GOT3 (cell line): ENCODE data around the gene SMYD2.

Experiments
- DNase-seq: peaks from one replicate; lab custom pipeline; 2025; ENCODE audit warnings: mixed read lengths; lab: John Stamatoyannopoulos, UW

The SMYD2 gene

DNA sequence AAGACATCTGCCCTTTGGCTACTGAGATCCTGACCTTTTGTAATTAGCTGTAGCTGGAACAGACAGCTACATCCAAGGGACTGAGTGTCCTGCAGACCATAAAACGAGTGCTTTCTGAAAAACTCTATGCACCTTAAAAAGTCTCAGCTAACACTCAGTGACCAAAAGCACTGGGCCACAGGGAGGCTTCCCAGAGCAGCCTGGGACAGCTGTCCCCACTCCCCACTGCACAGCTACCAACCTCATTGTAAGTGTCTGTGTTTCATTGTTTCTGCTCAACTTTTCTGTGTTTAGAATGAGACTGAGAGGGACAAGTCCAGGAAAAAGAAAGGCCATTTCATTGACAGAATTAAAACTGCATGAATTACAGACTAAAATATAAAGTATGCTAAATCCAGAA is 80.7 kb downstream of the SMYD2 start:
- DNase-seq = no peak

DNA sequence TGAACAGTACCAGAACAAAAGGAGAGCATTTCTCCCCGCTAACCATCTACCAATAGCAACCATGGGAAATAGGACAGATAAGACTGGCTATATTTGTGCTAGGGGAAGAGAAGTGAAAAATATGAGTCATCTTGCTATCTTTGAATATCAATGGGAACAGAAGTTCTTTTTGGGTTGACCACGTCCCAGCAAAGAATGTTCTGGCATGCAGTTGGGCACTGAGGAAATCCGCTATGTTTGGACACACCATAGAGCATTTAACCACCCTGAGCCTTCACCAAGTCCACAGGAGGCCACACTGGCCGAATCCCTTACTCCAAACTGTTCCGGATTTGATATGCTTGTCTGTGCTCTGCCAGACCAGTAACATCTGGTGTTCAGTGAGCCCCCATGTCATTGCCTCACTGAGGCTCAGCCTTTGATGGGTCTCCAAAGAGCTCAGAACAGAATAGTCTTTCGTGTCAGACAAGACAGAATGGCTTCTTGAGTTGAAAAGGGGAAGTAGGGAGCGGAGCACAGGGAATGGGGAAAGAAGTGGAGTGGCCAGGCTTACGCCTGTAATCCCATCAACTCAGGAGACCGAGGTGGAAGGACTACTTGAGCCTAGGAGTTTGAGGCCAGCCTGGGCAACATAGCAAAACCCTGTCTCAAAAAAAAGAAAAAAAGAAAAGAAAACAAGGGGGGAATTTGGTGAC is 81.4 kb downstream of the SMYD2 start:
- DNase-seq = no peak

DNA sequence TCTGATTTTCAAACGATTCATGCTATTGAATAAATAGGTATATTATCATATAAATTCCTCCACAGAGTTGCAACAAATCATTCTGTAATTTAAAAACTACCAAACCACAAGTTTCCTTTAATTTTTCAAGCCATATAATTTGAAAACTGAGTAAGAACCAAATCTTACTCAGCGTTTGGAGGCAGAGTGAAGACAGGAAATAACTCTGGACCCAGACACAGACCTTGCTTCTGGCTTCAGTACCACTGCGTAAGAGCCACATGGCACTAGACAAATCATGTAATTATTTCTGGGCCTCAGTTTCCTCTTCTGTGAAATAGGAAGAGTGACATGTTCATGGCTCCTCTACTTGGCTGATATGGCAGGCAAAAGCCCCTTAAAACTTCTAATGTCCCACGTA is 82.4 kb downstream of the SMYD2 start:
- no peak for DNase-seq

DNA sequence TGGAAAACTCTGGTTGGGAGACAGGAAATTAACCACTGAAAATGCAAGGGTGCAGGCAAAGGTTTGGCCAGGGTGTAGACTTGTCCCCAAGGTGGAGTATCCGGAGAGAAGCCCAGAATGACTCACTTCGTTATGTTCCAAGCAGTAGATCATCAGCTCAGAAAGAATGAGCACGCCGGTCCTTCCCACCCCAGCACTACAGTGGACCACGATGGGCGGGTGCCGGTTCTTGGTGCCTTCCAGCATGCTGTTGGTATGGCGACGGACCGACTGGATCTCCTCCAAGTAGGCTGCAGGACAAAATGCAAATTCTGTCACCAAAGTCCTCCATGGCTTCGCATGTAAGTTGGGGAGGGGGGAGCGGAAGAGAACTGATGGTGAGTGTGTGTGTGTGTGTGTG is 83.4 kb downstream of the SMYD2 start:
- no peak for DNase-seq

DNA sequence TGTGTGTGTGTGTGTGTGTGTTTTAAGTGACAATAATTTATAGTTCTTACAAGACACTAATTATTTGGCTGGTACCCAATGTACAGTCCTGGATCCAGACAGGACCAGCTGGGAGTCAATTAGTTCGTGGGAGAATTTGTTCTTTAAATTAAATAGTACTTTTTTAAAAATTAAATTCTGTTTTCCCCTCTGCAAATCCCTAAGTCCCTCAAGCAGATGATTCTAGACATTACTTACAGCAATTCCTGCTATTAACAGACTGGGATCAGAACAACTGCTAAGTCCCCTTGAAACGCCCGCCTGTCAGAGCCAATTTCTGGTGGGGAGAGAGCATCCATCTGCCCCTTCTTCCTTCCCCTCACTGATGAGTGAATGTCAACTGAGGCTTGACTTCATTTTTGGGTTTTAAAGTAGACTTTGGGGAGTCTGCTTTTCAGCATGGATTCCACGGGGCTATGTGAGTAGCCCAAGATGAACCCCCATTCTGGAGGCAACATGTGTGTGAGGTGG is 83.9 kb downstream of the SMYD2 start:
- no peak for DNase-seq

DNA sequence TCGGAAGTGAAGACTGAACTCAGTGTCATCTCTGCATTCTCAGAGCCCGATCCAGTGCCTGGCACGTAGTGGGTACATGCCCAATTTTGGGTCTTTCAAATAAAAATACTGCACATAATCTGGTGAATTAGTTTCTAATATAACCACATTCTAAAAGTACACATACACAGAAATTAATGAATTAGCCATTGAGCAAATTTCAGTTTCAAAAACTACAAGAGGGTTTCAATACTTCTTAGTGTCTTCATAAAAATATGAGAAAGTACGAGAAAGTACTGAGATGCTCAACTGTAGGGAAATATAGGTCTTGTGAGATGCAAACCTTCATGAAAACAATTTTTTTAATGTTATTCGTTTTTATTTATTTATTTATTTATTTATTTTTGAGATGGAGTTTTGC is 86.9 kb downstream of the SMYD2 start:
- no peak for DNase-seq

DNA sequence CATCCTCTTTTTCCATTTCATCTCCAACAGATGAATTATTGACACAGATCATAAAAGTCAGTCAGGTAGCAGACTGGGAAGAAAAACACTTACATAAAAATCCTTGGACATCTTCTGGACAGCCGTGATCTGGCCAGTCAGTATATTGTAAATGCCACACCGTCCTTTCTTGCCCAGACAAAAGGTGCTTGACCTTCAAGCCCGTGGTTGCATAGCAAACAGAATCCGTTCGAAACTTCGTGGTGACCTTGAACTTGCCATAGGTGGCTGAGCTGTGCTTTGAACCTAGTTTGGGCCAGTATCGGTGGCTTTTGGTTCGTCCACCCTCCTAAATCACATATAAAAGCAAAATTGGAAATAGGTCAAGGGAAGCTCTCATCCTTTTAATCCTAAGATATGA is 88.4 kb downstream of the SMYD2 start:
- DNase-seq = no peak

DNA sequence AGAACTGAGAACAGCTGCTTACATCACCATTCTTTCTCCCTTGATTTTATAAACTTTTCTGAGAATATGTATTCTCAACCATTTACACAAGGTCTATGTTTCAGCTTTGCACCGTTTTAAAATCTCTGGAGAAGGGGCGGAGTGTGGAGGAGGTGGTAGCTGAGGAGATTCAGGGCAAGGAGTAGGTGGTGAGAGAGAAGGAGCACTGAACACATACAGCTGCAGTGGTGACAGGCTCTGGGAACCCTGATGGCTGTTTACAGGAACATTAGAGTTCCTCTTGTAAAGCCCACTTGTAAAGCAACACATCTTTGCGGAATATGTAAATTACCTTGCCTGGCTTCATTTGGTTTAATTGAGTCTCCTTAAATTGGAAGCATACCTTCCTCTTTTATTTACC is 89.7 kb downstream of the SMYD2 start:
- no peak for DNase-seq

DNA sequence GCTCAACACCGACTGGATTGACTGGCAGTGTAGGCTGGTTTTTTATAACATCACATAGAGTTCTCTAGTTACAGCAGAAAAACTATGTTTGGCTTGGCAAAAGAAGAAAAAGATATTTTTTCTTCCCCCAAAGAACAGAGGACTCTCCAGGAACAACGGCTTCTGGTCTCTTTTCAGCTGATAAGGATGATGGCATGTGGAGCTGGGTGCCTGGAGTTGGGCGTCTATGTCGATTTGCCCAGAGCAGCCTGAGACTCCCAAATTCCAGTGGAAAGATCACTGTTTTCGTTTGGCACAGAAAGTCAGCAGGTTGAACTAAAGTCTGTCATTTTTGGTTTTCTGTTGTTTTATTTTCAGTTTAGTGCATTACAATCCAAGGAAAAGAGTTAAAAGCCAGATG is 91.1 kb downstream of the SMYD2 start:
- DNase-seq = no peak

DNA sequence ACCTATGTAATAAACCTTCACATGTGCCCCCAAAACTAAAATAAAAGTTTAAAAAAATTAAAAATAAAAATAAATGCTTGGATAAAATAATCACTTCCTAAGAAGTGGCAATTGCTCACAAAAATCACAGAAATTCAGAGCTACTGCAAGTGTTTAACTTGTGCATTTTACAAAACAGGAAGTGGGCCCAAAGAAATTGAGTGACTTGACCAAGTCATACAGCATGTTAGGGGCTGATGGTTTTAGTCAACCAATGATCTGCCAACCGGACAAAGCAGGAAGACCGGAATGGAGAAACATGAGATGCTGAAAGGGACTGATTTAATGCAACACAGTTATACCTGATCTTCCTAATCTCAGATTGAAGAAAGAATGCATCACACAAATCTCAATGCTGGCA is 96.5 kb downstream of the SMYD2 start:
- no peak for DNase-seq

DNA sequence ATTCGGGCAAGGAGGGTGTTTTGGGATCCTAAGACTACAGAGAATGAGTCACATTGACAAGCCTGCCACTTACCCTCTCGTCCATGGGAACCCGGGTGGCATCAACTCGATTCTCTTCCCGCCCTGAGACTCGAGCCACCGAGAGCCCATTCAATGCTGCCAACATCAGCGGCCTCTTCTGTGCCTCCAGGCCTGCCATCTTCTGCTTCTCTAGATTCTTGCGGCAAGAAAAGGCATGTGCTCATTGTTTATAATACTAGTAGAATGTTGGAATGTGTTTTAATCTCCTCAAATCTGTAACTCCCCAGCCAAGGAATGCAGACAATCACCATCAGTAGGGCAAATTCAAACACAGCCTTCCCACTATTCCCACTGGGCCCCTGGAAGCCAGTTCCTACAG is 96.9 kb downstream of the SMYD2 start:
- no peak for DNase-seq

DNA sequence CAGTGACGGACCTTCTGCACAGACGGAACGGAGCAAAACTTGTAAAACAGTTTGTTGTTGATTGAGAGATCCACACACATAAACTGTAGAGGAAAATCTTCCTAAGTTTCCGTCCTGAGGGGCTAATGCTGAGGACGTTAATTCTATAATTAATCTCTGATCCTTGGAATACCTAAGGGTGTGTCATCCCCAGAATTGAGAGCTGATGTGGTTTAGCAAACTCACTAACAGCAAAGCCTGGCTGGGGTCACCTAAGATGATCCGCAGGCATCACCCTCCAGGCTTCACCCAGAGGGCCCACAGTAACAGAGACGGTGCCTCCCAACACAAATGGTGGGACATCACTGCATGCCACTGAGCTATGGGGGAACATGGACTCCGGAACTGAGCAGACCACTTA is 97.5 kb downstream of the SMYD2 start:
- no peak for DNase-seq

DNA sequence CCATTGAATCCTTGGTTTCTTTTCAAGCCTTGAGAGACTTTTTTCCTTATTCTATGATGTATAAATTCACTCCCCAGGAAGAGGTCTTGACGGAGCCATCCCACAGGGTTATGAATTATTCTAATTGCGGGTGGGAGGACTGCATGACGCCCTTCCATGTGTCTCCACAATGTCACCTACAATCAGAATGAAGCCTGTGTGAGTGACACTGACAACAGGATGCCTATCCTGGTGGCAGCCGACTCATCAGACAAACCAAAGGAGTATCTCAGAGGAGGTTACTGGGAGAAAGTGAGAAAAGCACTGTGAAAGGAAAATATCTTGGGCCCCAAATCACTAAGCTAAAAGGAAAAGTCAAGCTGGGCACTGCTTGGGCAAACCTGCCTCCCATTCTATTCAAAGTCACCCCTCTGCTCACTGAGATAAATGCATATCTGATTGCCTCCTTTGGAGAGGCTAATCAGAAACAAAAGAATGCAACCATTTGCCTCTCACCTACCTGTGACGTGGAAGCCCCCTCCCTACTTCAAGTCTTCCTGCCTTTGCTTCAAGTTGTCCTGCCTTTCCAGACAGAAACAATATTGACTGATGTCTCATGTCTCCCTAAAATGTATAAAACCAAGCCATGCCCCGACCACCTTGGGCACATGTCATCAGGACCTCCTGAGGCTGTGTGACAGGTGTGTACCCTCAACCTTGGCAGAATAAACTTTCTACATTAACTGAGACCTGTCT is 98.4 kb downstream of the SMYD2 start:
- DNase-seq = no peak

DNA sequence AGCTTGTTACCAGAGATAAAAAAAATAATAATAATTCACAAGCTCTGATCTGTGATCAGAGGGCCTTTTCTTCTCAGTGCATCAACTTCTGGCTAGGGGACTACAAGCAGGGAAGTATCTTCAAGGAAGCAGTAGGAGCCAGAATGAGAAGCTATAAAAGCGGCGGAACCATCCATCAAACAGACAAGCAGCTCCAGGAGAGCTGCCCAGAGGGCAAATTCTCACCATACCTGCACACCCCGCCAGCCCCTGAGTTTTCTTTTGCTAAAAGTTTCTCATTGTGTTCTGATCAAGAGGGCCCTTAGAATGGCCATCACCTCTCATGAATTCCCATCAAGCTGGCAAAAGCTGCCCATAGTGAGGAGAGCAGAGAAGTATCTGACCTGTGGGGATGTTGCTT is 99.4 kb downstream of the SMYD2 start:
- no peak for DNase-seq

DNA sequence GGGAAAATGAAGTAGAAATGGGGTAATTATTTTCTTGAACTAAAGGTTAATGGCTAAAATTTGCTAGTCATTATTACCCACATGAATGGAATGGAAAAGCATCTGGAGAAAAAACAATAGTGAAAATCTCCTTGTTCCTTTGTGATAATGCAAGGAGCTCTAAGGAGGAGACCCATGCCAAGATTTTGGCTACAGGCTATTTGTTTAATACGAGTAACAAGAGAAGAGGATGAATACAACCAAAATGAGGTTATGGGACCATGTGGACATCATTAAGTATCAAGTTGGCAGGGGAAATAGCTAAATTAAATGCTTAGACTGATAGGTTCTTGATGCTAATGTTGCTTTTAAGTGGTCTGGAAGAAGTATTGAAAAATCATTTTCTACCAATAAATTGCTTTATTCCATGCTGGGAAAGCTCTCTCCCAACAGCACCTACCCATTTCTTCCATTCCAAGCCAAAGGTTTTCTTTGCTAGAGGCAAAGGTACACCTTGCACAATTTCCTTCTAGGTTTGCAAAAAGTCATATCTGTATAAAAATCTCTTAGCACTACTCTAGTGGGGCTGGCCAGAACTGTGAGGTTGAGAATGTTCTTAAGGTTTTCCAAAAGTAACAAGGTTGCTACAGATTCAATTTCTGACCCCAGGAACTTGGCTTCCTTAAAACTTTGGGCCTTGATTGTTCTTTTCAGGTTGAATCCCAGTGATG is 100.2 kb downstream of the SMYD2 start:
- DNase-seq = no peak

DNA sequence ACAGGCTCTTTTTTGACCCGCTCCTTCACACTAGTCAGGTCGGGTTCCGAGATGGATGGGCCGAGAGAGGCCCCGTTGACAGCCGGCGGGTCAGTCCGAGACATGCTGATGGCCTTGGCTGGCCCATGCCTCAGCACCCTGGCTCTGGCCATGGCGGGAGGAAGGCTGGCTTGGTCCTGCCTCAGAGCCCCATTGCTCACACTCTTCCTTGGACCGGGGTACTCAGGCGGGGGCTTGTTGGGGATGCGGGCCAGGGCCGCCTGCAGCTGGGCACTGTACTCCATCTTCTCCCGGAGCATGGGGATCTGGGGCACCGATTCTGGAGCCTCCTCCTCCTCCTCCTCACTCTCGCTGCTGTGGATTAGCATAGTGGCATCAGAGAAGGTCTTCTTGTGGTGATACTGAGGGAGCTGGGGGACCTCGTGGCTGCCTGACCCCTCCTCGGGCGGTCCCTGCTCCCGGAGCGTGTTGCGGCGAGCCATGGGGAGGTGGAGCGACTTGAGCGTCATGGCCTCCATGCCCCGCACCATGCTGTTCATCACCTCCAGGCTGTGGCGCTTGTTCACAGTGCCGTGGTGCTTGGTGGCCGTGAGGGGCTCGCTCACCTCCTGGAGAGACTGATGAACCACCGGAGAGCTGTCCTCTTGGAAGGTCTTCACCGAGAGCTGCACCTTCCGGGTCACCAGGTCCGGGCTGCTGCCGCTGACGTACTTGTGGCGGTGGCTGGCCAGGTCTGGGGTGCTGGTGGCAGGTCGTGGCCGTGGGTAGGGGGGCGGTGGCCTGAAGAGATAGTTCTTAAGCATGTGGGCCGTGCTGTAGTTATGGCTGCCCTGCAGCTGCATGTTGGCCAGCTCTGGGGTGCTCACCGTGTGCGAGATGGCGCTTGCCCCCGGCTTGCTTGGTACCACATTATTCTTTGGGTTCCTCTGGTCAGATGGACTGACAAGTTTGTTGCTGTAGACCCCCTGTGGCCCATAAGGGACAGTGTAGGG is 102.7 kb downstream of the SMYD2 start:
- DNase-seq = no peak

DNA sequence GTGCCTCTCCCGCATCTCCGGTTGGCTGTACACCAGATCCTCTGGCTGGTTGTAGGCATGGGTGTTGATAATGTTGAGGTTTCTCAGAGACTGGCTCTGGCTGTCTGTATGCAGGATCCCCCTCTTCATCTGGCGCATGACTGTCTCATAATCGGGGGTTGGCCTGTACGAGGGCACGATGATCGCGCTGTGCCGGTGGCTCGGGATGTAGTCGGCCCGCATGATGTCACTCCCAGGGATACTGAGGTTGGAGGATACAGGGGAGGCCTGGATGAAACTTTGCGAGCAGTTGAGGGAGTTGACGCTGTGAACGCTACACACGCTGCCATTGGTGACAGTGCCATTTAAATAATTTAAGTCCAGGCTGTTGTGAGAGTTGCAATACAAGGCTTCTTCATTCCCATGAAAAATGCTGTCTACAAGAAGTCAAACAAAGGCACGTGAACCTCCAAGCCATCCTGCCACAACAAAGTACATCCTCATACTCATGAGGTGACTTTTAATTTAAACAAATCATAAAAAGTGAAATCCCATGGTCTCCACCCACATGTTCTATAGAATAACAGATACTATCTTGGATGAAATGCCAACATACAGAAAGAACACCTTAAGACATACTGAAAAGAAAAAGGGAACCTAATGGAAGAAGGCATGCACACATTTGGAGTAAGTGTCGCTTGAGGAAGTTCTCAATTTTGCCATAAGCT is 103.6 kb downstream of the SMYD2 start:
- no peak for DNase-seq

DNA sequence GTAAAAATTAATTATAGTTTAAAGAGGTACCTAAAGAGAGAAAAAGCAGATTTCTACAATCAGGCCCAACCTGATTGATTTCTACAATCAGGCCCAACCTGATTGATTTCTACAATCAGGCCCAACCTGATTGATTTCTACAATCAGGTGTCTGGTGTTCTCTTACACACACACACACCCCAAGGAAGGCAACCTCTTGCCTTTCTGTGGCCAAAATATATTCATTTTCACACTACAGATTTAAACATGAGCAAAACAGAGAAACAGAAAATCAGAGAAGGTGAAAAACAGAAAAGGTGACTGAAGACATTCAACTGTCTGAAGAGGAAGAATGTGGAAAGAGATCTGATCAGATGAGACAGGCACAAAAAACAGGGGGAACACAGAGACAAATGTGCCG is 104.5 kb downstream of the SMYD2 start:
- DNase-seq = no peak

DNA sequence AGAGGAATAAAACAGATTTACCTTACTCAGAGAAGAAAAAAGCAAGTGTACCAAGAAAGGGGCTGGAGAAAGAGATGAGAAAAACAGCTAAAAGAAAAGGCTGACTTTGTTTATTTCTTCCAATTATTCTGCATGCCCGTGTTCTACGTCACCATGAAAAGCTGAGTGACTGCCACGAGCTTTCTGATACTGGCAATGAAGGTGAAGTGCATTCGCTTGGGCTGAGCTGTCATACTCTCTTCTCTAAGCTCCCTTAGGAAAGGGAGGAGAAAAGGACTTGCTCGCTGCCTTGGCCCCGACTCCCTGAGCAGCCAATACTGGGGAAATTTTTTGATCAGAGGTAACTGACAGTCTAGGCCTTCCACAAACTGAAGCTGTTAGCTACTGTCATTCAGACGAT is 105.4 kb downstream of the SMYD2 start:
- DNase-seq = no peak
